ENCODE measurements around the gene TCN2. TPM values are rescaled to one million over a fixed set of nuclear protein-coding genes. Genes with fewer than 3 reads are reported as not detected.
A peak's percentile ranks its signal among the peaks of the same experiment; 100 is the strongest.
"Not testable (repeated sequence)": the region's sequence is repeated elsewhere in the genome, so short reads cannot be mapped to it uniquely, and the experiment has no call there.

TCN2 gene
- total RNA-seq, 1 donor from 2014 or later = 46.5 TPM

DNA sequence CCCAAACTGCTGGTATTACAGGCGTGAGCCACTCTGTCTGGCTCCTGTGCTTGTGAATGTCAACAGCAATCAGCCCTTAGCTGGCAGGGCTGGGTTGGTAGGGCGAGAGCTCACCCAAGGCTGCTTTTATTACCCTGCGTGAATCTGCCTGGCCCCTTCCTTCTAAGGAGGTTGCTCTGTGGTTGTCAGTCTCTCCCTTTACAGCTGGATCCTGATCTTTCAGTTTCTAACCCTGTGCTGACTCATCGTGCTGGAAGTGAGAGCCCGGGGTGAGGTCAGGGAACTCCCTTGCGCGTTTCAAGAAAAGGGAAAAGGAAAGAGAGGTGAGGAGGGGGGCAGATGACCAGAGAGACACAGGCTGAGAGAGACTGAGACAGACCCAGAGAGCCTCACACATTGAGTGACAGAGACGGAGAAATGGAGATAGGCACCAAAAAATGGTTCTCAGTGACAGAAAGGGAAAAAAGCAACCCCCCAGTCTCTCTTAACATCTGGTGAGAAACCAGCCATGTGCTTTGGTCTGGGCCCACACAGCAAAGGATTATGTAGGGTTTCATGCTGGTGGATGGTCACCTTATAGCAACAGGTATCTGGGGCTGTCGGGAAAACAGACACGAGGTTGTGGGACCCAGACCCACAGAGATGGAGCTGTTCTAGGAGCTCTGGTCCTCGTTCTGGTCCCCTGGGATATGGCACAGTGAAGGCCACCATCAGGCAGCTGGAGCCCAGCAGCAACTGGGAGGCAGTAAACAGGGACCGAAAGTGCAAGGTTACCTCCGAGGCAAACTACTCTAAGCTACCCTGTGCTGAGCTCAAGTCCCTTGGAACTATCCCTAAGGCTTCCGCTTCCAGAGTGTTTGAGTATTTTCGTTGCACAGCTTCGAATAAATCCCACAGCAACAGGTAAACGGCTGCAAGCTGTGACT lies 2.5 kb downstream of the TCN2 start:
- DNase-seq (ENCODE audit: low spot score) = no peak

DNA sequence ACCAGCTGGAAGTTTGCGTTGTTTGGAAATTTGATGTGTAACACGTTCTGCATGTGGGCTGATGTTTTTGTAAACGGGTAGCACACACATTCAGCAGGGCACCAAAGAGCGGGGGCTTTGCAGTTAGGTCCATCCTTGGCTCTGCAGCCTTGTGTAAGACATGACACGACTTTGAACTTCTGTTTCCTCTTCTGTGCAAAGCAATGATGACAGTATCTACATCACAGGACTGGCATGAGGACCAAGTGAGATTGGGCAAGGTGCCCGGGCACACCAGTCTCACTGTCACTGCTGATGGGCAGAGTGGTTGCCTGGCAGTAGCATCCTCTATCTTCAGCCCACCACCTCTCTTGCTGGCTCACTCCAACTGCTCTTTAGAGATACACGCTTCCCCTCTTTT lies 3.3 kb downstream of the TCN2 start:
- no peak for DNase-seq (ENCODE audit: low spot score)

DNA sequence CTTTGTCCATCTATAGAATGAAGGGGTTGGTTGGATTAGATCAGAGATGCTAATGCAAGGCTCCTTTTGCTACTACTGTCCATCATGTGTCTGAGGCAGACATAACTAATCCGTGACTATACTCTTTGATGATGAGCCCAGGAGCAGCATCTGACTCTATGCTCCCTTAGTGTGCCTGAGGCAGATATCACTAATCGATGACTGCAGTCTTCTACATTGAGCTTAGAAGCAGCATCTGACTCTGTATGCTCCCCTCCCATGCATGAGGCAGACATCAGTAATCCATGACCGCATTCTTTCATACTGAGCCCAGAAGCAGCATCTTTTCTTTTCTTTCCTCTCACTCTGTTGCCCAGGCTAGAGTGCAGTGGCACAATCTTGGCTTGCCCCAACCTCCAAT lies 4.2 kb downstream of the TCN2 start:
- no peak for DNase-seq (ENCODE audit: low spot score)

- DNase-seq (ENCODE audit: low spot score) = no peak
Measured at GRCh38 chr22:30612789-30613188, 5.8 kb downstream of the TCN2 start.

GRCh38 chr22:30614268-30614667 lies 7.3 kb downstream of the TCN2 start:
- no peak for DNase-seq (ENCODE audit: low spot score)

DNA sequence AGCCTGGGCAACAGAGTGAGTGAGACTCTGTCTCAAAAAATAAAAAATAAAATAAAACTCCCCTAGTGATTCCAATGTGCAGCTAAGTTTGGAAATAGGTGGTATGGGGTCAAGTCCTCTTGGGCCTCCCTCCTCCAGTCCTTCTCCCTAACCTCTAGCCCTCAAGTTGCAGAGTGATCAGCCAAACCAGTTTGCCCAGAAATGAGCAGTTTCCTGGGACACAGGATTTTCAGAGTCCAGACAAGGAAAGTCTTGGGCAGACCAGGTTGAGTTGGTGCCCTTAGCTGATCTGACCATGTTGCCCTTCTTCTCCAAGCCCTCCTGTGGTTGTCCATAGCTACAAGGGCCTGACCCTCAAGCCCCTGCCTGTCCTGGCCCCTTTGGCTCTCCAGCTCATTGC lies 7.9 kb downstream of the TCN2 start:
- no peak for DNase-seq (ENCODE audit: low spot score)

- DNase-seq (ENCODE audit: low spot score) = no peak
Measured at GRCh38 chr22:30615543-30615954, 8.6 kb downstream of the TCN2 start.

GRCh38 chr22:30617819-30618218 lies 10.8 kb downstream of the TCN2 start:
- DNase-seq (ENCODE audit: low spot score) = no peak

DNA sequence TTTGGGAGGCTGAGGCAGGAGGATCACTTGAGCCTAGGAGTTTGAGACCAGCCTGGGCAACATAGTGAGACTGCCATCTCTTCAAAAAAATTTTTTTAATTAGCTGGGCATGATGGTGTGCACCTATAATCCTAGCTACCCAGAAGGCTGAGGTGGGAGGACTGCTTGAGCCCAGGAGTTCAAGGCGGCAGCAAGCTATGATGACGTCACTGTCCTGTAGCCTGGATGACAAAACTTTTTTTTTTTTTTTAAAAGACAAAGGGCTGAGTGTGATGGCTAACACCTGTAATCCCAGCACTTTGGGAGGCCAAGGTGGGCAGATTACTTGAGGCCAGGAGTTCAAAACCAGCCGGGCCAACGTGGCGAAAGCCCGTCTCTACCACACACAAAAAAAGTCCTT lies 12.9 kb downstream of the TCN2 start:
- DNase-seq (ENCODE audit: low spot score) = not testable (repeated sequence)

- no peak for DNase-seq (ENCODE audit: low spot score)
Measured at GRCh38 chr22:30626413-30626812, 19.4 kb downstream of the TCN2 start.

- no peak for DNase-seq (ENCODE audit: low spot score)
Measured at GRCh38 chr22:30627471-30627870, 20.5 kb downstream of the TCN2 start.

DNA sequence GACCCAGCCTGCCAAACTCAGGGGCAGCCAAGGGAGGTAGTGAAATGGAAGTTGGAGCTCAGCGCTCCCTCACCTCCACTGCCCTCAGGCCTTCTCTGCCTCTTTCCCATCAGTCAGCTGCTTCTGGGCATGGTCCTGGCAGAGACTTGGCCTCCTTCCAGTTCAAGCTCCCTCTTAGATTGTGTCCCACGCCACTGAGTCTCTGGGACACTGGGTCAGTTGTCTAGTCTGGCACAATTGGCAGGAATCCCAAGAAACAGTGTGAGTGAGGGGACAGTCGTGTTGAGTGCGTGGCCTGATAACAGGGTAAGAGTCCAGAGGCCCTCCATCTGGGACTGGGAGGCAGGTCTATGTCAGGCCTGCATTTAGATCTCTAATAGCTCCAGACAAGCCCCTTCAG lies 21.5 kb downstream of the TCN2 start:
- no peak for DNase-seq (ENCODE audit: low spot score)

GRCh38 chr22:30631469-30631868 lies 24.5 kb downstream of the TCN2 start:
- DNase-seq (ENCODE audit: low spot score) = not testable (repeated sequence)

GRCh38 chr22:30634471-30635233 lies 27.7 kb downstream of the TCN2 start:
- DNase-seq (ENCODE audit: low spot score) = peak; percentile 95

DNA sequence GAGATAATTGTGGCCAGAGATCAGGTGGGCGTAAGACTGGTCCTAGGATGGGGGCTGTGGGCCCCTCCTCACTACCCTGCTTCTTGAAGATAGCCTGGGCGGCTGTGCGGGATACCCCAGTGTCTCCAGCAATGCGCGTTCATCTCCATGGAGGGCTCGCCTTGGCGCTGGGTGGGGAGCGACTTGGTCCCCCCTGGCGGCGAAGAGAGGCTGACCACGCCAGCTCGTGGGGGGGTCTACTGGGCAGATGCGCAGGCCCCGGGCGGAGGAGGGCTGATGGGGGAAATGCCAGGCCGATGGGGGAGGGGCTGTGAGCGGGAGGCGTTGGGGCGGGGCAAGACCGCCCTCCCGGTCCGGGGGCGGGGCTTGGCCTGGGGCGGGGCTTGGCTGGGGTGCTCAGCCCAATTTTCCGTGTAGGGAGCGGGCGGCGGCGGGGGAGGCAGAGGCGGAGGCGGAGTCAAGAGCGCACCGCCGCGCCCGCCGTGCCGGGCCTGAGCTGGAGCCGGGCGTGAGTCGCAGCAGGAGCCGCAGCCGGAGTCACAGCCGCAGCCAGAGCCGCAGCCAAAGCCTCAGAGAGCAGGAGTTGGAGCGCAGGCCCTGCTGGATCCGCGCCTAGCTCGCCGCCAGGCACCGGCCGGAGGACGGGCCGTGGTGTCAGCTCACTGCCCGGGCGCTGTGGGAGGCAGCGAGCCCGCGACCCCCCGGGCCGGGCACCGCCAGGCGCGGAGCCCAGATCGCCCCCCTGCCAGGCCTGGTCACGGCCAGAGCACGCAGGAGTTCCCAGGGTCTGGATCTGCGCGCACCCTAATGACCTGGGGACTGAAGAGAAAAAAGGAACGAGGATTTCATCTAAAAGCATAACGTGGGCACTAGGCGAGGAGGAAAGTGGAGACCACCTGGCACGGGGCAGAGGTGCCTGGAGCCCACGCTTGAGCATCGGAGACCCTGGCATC lies 28.6 kb downstream of the TCN2 start, which contains the start of gene SLC35E4:
SLC35E4 (plus strand) TSS at position 509 of the 953 bp plus-strand sequence. CDS start 670 bp downstream, outside the sequence.
- peak; percentile 99 for DNase-seq (ENCODE audit: low spot score)

- no peak for DNase-seq (ENCODE audit: low spot score)
Measured at GRCh38 chr22:30636226-30637077, 29.5 kb downstream of the TCN2 start.

- DNase-seq (ENCODE audit: low spot score) = no peak
Measured at GRCh38 chr22:30637701-30638114, 30.7 kb downstream of the TCN2 start.

- no peak for DNase-seq (ENCODE audit: low spot score)
Measured at GRCh38 chr22:30640361-30640760, 33.4 kb downstream of the TCN2 start.

DNA sequence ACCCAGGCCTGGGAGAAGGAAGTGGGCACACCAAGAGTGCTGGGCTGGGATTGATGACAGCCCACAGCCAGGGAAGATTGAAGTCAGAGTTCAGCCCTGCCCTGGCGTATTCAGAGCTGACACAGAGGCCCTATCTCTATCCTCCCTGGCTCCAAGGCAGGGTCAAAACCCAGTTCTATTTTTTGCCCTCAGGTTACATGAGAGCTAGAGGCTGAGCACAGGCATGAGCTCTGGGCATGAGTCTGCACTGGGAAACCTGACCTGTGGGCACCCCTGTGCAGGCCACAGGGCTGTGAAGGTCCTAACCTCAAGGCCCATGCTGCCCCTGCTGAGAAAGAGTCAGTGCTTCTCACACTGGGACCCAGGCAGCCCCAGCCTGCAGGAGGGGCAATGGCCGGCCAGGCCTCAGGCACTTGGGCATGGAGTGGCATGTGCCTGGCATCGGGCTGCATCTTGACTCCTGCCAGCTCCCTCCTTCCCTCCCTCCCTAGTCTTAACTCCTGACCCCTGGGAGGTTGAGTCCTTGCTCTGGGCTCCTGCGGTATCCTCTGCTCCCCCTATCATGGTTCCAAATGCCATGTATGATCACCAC lies 34.0 kb downstream of the TCN2 start:
- DNase-seq (ENCODE audit: low spot score) = no peak
